Measurements from ENCODE around the gene ANKRD33.

GRCh38 chr12:51869496-51869865 is 18.4 kb upstream of the ANKRD33 start:
- no peak for TF ChIP-seq CTCF (IDR thresholded peaks at IDR 0.05)
- TF ChIP-seq POLR2A (IDR thresholded peaks at IDR 0.05) = no peak

Measured in thyroid gland (tissue), 4 donors.